ENCODE results near the gene MID2.

The MID2 gene

DNA sequence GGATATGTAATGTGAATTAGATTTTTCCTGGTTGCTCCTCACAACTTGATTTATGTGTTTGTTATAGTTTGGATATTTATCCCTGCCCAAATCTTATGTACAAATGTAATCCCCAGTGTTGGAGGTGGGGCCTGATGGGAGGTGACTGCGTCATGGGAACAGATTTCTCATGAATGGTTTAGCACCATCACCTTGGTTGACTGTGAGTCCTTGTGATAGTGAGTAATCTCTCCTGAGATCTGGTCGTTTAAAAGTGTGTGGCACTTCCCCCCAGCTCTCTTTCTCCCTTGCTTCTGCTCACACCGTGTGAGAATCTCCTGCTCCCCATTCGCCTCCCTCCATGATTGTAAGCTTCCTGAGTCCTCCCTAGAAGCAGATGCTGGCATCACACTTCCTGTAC is 2.2 kb downstream of the MID2 start:
- DNase-seq (ENCODE audit: low read depth) = no peak
- H3K4me3 ChIP-seq (ENCODE audit: low read depth, low read length) = no peak overlapping the region; the same call in 1 of the 2 replicates
- no peak for TF ChIP-seq CTCF (IDR thresholded peaks at IDR 0.05; ENCODE audit: control insufficient read depth, extremely low read depth, insufficient read depth)

DNA sequence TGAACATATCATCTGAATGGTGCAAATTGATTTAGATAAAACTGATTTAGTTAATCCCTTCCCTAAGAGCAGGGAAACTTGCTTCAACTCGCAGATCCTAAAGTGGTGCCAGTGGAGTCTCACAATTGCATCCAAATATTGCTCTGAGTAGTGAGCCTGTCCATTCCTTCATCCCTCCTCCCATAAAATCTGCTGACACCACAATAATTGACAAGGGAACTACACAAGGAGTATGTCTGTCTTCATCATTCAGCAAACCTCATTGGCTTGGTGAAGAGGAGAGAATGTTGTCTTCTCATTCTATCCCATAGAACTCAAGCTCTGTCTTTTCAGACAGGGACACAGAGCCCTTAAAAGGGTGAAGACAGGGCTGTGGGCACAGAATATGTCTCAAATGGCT is 4.2 kb downstream of the MID2 start:
- no peak for DNase-seq (ENCODE audit: low read depth)
- no peak overlapping the region for H3K4me3 ChIP-seq (ENCODE audit: low read depth, low read length)
- TF ChIP-seq CTCF (IDR thresholded peaks at IDR 0.05; ENCODE audit: control insufficient read depth, extremely low read depth, insufficient read depth) = no peak

- no peak overlapping the region for H3K4me3 ChIP-seq (ENCODE audit: low read depth, low read length)
- no peak for DNase-seq (ENCODE audit: low read depth)
- TF ChIP-seq CTCF (IDR thresholded peaks at IDR 0.05; ENCODE audit: control insufficient read depth, extremely low read depth, insufficient read depth) = no peak
Measured at GRCh38 chrX:107831071-107831730, 5.5 kb downstream of the MID2 start.

GRCh38 chrX:107834275-107835201 is 8.9 kb downstream of the MID2 start:
- no peak for DNase-seq (ENCODE audit: low read depth)
- TF ChIP-seq CTCF (IDR thresholded peaks at IDR 0.05; ENCODE audit: control insufficient read depth, extremely low read depth, insufficient read depth) = no peak

GRCh38 chrX:107836958-107837357 is 11.3 kb downstream of the MID2 start:
- no peak for TF ChIP-seq CTCF (IDR thresholded peaks at IDR 0.05; ENCODE audit: control insufficient read depth, extremely low read depth, insufficient read depth)
- no peak overlapping the region for H3K4me3 ChIP-seq (ENCODE audit: low read depth, low read length)
- no peak for DNase-seq (ENCODE audit: low read depth)

More at GRCh38 chrX:107834275-107835201, 8.9 kb downstream of the MID2 start:
- H3K4me3 ChIP-seq (ENCODE audit: low read depth, low read length) = no peak overlapping the region

DNA sequence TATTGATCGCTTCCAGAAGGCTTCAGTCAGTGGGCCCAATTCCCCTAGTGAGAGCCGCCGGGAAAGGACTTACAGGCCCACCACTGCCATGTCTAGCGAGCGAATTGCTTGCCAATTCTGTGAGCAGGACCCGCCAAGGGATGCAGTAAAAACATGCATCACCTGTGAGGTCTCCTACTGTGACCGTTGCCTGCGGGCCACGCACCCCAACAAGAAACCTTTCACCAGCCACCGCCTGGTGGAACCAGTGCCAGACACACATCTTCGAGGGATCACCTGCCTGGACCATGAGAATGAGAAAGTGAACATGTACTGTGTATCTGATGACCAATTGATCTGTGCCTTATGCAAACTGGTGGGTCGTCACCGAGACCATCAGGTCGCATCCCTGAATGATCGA is 15.3 kb downstream of the MID2 start:
- no peak for DNase-seq (ENCODE audit: low read depth)
- H3K4me3 ChIP-seq (ENCODE audit: low read depth, low read length) = no peak overlapping the region
- TF ChIP-seq CTCF (IDR thresholded peaks at IDR 0.05; ENCODE audit: control insufficient read depth, extremely low read depth, insufficient read depth) = no peak

Measured in LNCaP clone FGC (cell line).